OCI-LY3 (cell line): Measurements from ENCODE around the gene PLEKHG3.

ENCODE experiments used
- CTCF ChIP-seq: fragments of 200-600, 300-600 bp; sonication (generic); IDR thresholded peaks from 2 replicates; pipeline ENCODE4 v1.5.1; 2014; ENCODE audit warnings: antibody characterized with exemption, low read length, low read depth
- EZH2phosphoT487 ChIP-seq: fragments of 200-600 bp; shearing (Covaris generic); IDR thresholded peaks from 2 replicates; pipeline ENCODE4 v1.6.1; 2018; ENCODE audit warnings: antibody characterized with exemption, mixed run types, low read depth

GRCh38 chr14:64764641-64765520, 60.7 kb downstream of the PLEKHG3 start:
- TF ChIP-seq CTCF (peak; percentile 80), EZH2phosphoT487 (no peak)
